DND-41 (cell line): ENCODE measurements around the gene NECTIN1.

Experiments used
- EZH2 ChIP-seq: IDR thresholded peaks from 3 replicates; pipeline ENCODE4 v1.6.1; 2012; ENCODE audit warnings: borderline replicate concordance, low read depth, mild to moderate bottlenecking, moderate library complexity, low read length, inconsistent platforms; ENCODE audit not compliant: severe bottlenecking
- TF ChIP-seq, protein P1 (sequence below): IDR thresholded peaks from 2 replicates; pipeline ENCODE4 v1.5.1; 2012; ENCODE audit warnings: borderline replicate concordance, low read length, moderate library complexity, mild to moderate bottlenecking; ENCODE audit not compliant: poor library complexity, severe bottlenecking; ENCODE audit errors: extremely low read depth

DNA sequence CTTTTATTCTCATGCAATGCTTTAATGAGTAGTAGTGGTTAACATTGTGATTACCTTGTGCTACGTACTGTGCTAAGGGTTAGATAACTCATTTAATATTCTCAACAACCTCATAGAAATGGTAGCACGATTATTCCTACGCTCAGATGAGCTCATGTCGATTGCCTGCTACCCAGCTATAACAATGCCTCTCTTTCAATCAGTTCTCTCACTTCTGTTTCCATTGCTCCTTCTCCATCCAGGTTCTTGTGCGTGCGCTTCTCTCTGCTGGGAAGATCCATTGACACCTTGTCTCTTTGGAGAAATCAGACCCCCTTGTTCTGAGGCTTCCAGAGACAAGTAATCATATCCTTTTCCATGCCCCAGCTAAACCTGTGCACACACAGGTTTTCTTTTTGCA lies 120.8 kb downstream of the NECTIN1 start:
- no peak for TF ChIP-seq EZH2
- TF ChIP-seq, protein P1, sequence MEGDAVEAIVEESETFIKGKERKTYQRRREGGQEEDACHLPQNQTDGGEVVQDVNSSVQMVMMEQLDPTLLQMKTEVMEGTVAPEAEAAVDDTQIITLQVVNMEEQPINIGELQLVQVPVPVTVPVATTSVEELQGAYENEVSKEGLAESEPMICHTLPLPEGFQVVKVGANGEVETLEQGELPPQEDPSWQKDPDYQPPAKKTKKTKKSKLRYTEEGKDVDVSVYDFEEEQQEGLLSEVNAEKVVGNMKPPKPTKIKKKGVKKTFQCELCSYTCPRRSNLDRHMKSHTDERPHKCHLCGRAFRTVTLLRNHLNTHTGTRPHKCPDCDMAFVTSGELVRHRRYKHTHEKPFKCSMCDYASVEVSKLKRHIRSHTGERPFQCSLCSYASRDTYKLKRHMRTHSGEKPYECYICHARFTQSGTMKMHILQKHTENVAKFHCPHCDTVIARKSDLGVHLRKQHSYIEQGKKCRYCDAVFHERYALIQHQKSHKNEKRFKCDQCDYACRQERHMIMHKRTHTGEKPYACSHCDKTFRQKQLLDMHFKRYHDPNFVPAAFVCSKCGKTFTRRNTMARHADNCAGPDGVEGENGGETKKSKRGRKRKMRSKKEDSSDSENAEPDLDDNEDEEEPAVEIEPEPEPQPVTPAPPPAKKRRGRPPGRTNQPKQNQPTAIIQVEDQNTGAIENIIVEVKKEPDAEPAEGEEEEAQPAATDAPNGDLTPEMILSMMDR: no peak
